Adrenal gland (tissue), 5 donors: ENCODE data around the gene ARHGAP33.

Experiments used
- POLR2A ChIP-seq, 2 donors: fragments of 450-650 bp; IDR thresholded peaks; one replicate each; pipeline ENCODE4 v1.6.1; 2017; ENCODE audit warnings: antibody characterized with exemption in 2 of 2, mild to moderate bottlenecking in 2 of 2, moderate library complexity in 1 of 2
- TF ChIP-seq, protein P1 (sequence below), 6 experiments: fragments of 450-650 bp in 4 of 6; fragments of 200-600 bp in 2 of 6; sonication (generic) in 1 of 6; IDR thresholded peaks; 1 replicate in 5 of 6; 2 replicates in 1 of 6; pipeline versions ENCODE4 v1.5.1 to v1.8.0; 2016 to 2021; ENCODE audit warnings: antibody characterized with exemption in 6 of 6, mild to moderate bottlenecking in 2 of 6, moderate library complexity in 1 of 6
- donor health status: DM: no; HTN: no; CAD: no.

DNA sequence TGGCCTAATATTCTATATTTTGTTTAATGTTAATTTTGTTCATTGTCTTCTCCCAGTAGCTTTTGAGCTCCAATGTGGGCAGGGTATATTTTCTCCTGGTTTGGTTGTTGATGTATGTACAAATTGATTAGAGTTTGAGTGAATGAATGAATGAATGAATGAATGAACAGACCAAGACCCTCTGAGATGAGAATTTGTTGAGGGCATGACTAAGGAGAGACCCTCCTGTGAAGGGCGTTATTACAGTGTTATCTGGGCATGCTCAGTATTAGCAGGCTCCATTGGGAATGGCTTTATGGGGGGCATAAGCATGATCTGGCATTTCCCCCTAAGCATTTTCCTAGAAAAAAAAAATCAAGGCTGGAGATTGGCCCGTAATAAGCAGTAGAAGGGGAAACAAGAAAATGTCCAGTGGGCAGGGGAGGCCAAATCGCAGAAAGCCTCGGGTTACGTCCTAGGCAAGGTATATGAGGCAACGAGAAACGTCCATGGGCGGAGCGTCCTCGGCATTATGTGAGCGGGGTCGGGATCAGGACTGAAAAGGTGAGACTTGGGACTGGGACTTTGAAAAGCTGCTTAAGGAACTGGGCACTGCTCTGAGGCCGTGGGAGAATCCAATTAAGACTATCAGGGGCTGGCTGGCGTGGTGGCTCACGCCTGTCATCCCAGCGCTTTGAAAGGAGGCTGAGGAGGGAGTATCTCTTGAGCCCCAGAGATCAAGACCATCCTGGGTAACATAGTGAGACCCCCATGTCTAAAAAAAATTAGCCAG is 904 bp upstream of the ARHGAP33 start:
- TF ChIP-seq, protein P1, sequence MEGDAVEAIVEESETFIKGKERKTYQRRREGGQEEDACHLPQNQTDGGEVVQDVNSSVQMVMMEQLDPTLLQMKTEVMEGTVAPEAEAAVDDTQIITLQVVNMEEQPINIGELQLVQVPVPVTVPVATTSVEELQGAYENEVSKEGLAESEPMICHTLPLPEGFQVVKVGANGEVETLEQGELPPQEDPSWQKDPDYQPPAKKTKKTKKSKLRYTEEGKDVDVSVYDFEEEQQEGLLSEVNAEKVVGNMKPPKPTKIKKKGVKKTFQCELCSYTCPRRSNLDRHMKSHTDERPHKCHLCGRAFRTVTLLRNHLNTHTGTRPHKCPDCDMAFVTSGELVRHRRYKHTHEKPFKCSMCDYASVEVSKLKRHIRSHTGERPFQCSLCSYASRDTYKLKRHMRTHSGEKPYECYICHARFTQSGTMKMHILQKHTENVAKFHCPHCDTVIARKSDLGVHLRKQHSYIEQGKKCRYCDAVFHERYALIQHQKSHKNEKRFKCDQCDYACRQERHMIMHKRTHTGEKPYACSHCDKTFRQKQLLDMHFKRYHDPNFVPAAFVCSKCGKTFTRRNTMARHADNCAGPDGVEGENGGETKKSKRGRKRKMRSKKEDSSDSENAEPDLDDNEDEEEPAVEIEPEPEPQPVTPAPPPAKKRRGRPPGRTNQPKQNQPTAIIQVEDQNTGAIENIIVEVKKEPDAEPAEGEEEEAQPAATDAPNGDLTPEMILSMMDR (IDR thresholded peaks at IDR 0.05) = no peak
- no peak for TF ChIP-seq POLR2A (IDR thresholded peaks at IDR 0.05)
